NOMO-1 treated with dmso at 0.1 percent for 144 hours (cell line): ENCODE data around the gene LARP1.
A peak's percentile ranks its signal among the peaks of the same experiment; 100 is the strongest.
"Not testable (repeated sequence)": the region's sequence is repeated elsewhere in the genome, so short reads cannot be mapped to it uniquely, and the experiment has no call there.

Experiments used
- DNase-seq: peaks from one replicate; lab custom pipeline; 2025; ENCODE audit not compliant: unreplicated experiment; lab: John Stamatoyannopoulos, UW

LARP1 gene

GRCh38 chr5:154734370-154735248 is 20.6 kb upstream of the LARP1 start:
- DNase-seq: no peak

- not testable (repeated sequence) for DNase-seq
Measured at GRCh38 chr5:154735362-154735761, 19.8 kb upstream of the LARP1 start.

GRCh38 chr5:154736372-154736771 is 18.8 kb upstream of the LARP1 start:
- DNase-seq: not testable (repeated sequence)

- DNase-seq: no peak
Measured at GRCh38 chr5:154737667-154738320, 17.4 kb upstream of the LARP1 start.

- no peak for DNase-seq
Measured at GRCh38 chr5:154740483-154740882, 14.7 kb upstream of the LARP1 start.

GRCh38 chr5:154740957-154741356 is 14.2 kb upstream of the LARP1 start:
- no peak for DNase-seq

- no peak for DNase-seq
Measured at GRCh38 chr5:154741415-154741814, 13.8 kb upstream of the LARP1 start.

GRCh38 chr5:154743812-154744211 is 11.4 kb upstream of the LARP1 start:
- no peak for DNase-seq

- no peak for DNase-seq
Measured at GRCh38 chr5:154745349-154745748, 9.8 kb upstream of the LARP1 start.

GRCh38 chr5:154749491-154749890 is 5.7 kb upstream of the LARP1 start:
- DNase-seq: no peak

- DNase-seq: not testable (repeated sequence)
Measured at GRCh38 chr5:154750641-154751040, 4.5 kb upstream of the LARP1 start.

- DNase-seq: no peak
Measured at GRCh38 chr5:154751854-154752253, 3.3 kb upstream of the LARP1 start.

GRCh38 chr5:154753792-154754191 is 1.4 kb upstream of the LARP1 start:
- no peak for DNase-seq

- peak; percentile 99 for DNase-seq
Measured at GRCh38 chr5:154754460-154755360, 467 bp upstream of the LARP1 start.

GRCh38 chr5:154756009-154756867 is 1.1 kb downstream of the LARP1 start:
- DNase-seq: no peak

- DNase-seq: peak; percentile 40
Measured at GRCh38 chr5:154756868-154757813, 2.0 kb downstream of the LARP1 start.

- no peak for DNase-seq
Measured at GRCh38 chr5:154757814-154758406, 2.7 kb downstream of the LARP1 start.

- no peak for DNase-seq
Measured at GRCh38 chr5:154758493-154758892, 3.3 kb downstream of the LARP1 start.

- no peak for DNase-seq
Measured at GRCh38 chr5:154758977-154759376, 3.8 kb downstream of the LARP1 start.
